ENCODE measurements around the gene SYTL5.

The SYTL5 gene

GRCh38 chrX:37961118-37961517 is 45.2 kb upstream of the SYTL5 start:
- no peak for DNase-seq

GRCh38 chrX:37967714-37968113 is 38.6 kb upstream of the SYTL5 start:
- ATAC-seq (ENCODE audit: insufficient read depth, low read depth), result no peak
- no peak overlapping the region for H3K4me3 ChIP-seq (ENCODE audit: low read depth in 1 of 2, low read length in 2 of 2)
- H3K4me1 ChIP-seq (ENCODE audit: insufficient read depth, low read length), result no peaks in the 10 kb centered on the region
- no peaks in the 10 kb centered on the region for H4K20me1 ChIP-seq (ENCODE audit: insufficient read depth, low read length)
- no peaks in the 10 kb centered on the region for H3K9me3 ChIP-seq (ENCODE audit: insufficient read depth, low read length, severe bottlenecking)
- TF ChIP-seq EZH2 (IDR thresholded peaks at IDR 0.05; ENCODE audit: borderline replicate concordance, low read depth, low read length, severe bottlenecking) (no peak), CTCF (IDR thresholded peaks at IDR 0.05; ENCODE audit: borderline replicate concordance, extremely low read depth, low read length, poor library complexity, severe bottlenecking) (no peak)
- no peak for DNase-seq
- H2AFZ ChIP-seq (ENCODE audit: low read depth, low read length), result no peak overlapping the region
- no peaks in the 10 kb centered on the region for H3K27me3 ChIP-seq (ENCODE audit: insufficient read depth, low read length, poor library complexity)
- H3K79me2 ChIP-seq (ENCODE audit: insufficient read depth, low read length), result no peaks in the 10 kb centered on the region
- no peaks in the 10 kb centered on the region for H3K36me3 ChIP-seq (ENCODE audit: insufficient read depth, low read length)
- H3K27ac ChIP-seq (ENCODE audit: low read length), result no peak overlapping the region
- H3K4me2 ChIP-seq (ENCODE audit: insufficient read depth, low read length), result no peak overlapping the region
- no peak overlapping the region for H3K9ac ChIP-seq (ENCODE audit: low read depth, low read length)

More at GRCh38 chrX:37961118-37961517, 45.2 kb upstream of the SYTL5 start:
- Histone ChIP-seq H3K27me3 (ENCODE audit: insufficient read depth, low read length, poor library complexity) (no peaks in the 10 kb centered on the region), H3K9ac (ENCODE audit: low read depth, low read length) (no peak overlapping the region), H3K79me2 (ENCODE audit: insufficient read depth, low read length) (no peaks in the 10 kb centered on the region), H3K9me3 (ENCODE audit: insufficient read depth, low read length, severe bottlenecking) (no peaks in the 10 kb centered on the region), H4K20me1 (ENCODE audit: insufficient read depth, low read length) (no peaks in the 10 kb centered on the region), H3K36me3 (ENCODE audit: insufficient read depth, low read length) (no peaks in the 10 kb centered on the region), H2AFZ (ENCODE audit: low read depth, low read length) (no peak overlapping the region), H3K4me3 (ENCODE audit: low read depth in 1 of 2, low read length in 2 of 2) (no peak overlapping the region), H3K4me2 (ENCODE audit: insufficient read depth, low read length) (no peak overlapping the region), H3K27ac (ENCODE audit: low read length) (no peak overlapping the region), H3K4me1 (ENCODE audit: insufficient read depth, low read length) (no peaks in the 10 kb centered on the region)
- TF ChIP-seq EZH2 (IDR thresholded peaks at IDR 0.05; ENCODE audit: borderline replicate concordance, low read depth, low read length, severe bottlenecking) (no peak), CTCF (IDR thresholded peaks at IDR 0.05; ENCODE audit: borderline replicate concordance, extremely low read depth, low read length, poor library complexity, severe bottlenecking) (no peak)
- ATAC-seq (ENCODE audit: insufficient read depth, low read depth), result no peak

- no peak overlapping the region for H3K4me3 ChIP-seq (ENCODE audit: low read depth in 1 of 2, low read length in 2 of 2)
- no peak for TF ChIP-seq CTCF (IDR thresholded peaks at IDR 0.05; ENCODE audit: borderline replicate concordance, extremely low read depth, low read length, poor library complexity, severe bottlenecking)
- no peak for TF ChIP-seq EZH2 (IDR thresholded peaks at IDR 0.05; ENCODE audit: borderline replicate concordance, low read depth, low read length, severe bottlenecking)
- no peak overlapping the region for H2AFZ ChIP-seq (ENCODE audit: low read depth, low read length)
- no peak overlapping the region for H3K27ac ChIP-seq (ENCODE audit: low read length)
- no peaks in the 10 kb centered on the region for H3K36me3 ChIP-seq (ENCODE audit: insufficient read depth, low read length)
- no peaks in the 10 kb centered on the region for H3K4me1 ChIP-seq (ENCODE audit: insufficient read depth, low read length)
- no peaks in the 10 kb centered on the region for H4K20me1 ChIP-seq (ENCODE audit: insufficient read depth, low read length)
- ATAC-seq (ENCODE audit: insufficient read depth, low read depth) (no peak), DNase-seq (no peak)
- no peak overlapping the region for H3K9ac ChIP-seq (ENCODE audit: low read depth, low read length)
- no peak overlapping the region for H3K4me2 ChIP-seq (ENCODE audit: insufficient read depth, low read length)
- no peaks in the 10 kb centered on the region for H3K79me2 ChIP-seq (ENCODE audit: insufficient read depth, low read length)
- H3K27me3 ChIP-seq (ENCODE audit: insufficient read depth, low read length, poor library complexity), result no peaks in the 10 kb centered on the region
- no peaks in the 10 kb centered on the region for H3K9me3 ChIP-seq (ENCODE audit: insufficient read depth, low read length, severe bottlenecking)
Measured at GRCh38 chrX:37975421-37975820, 30.9 kb upstream of the SYTL5 start.

- no peaks in the 10 kb centered on the region for H3K36me3 ChIP-seq (ENCODE audit: insufficient read depth, low read length)
- no peak overlapping the region for H2AFZ ChIP-seq (ENCODE audit: low read depth, low read length)
- H4K20me1 ChIP-seq (ENCODE audit: insufficient read depth, low read length), result no peaks in the 10 kb centered on the region
- TF ChIP-seq EZH2 (IDR thresholded peaks at IDR 0.05; ENCODE audit: borderline replicate concordance, low read depth, low read length, severe bottlenecking) (no peak), CTCF (IDR thresholded peaks at IDR 0.05; ENCODE audit: borderline replicate concordance, extremely low read depth, low read length, poor library complexity, severe bottlenecking) (no peak)
- H3K4me2 ChIP-seq (ENCODE audit: insufficient read depth, low read length), result no peak overlapping the region
- H3K9ac ChIP-seq (ENCODE audit: low read depth, low read length), result no peak overlapping the region
- no peak overlapping the region for H3K4me3 ChIP-seq (ENCODE audit: low read depth in 1 of 2, low read length in 2 of 2)
- ATAC-seq (ENCODE audit: insufficient read depth, low read depth), result no peak
- H3K4me1 ChIP-seq (ENCODE audit: insufficient read depth, low read length), result no peaks in the 10 kb centered on the region
- no peak for DNase-seq
- no peak overlapping the region for H3K27ac ChIP-seq (ENCODE audit: low read length)
- H3K27me3 ChIP-seq (ENCODE audit: insufficient read depth, low read length, poor library complexity), result no peaks in the 10 kb centered on the region
- H3K9me3 ChIP-seq (ENCODE audit: insufficient read depth, low read length, severe bottlenecking), result no peaks in the 10 kb centered on the region
- H3K79me2 ChIP-seq (ENCODE audit: insufficient read depth, low read length), result no peaks in the 10 kb centered on the region
Measured at GRCh38 chrX:37976153-37976552, 30.2 kb upstream of the SYTL5 start.
